ENCODE results near the gene EAF1. TPM values are rescaled to one million over a fixed set of nuclear protein-coding genes. Genes with fewer than 3 reads are reported as not detected.

Gene EAF1
- total and polyA plus RNA-seq, 11 donors = 2.7 to 19.6 (median 9.8) TPM

GRCh38 chr3:15436246-15436645 is 8.8 kb downstream of the EAF1 start:
- Histone ChIP-seq H3K27ac (no peak overlapping the region), H3K27me3 (no peaks in the 10 kb centered on the region), H3K9me3 (no peaks in the 10 kb centered on the region), H3K4me3 (no peak overlapping the region), H3K36me3 (peaks cover 12 to 100% (median 94%) of the 10 kb centered on the region in 9 donors), H3K4me1 (peaks cover 0 to 32% (median 6%) of the 10 kb centered on the region in 12 donors)
- intact Hi-C loops (cut with DNase I) = no loop called here
- ATAC-seq (no peak), DNase-seq (no peak)
- no peak for TF ChIP-seq POLR2A (IDR thresholded peaks at IDR 0.05)
- TF ChIP-seq CTCF (IDR thresholded peaks at IDR 0.05) = no peak
- 86 to 95% (median 91%) methylated on average over 6 of the region's 6 CpGs for WGBS, 4 donors

GRCh38 chr3:15438983-15439382 is 11.6 kb downstream of the EAF1 start:
- ATAC-seq (no peak), DNase-seq (no peak)
- peak overlapping the region in 1 of 12 donors; percentile 35 for H3K27ac ChIP-seq
- H3K4me3 ChIP-seq = no peak overlapping the region
- H3K4me1 ChIP-seq = peaks cover 0 to 28% (median 4%) of the 10 kb centered on the region in 12 donors
- no peaks in the 10 kb centered on the region for H3K9me3 ChIP-seq
- peaks cover 12 to 97% (median 87%) of the 10 kb centered on the region in 9 donors for H3K36me3 ChIP-seq
- intact Hi-C loops (cut with DNase I) = no loop called here
- 91 to 94% (median 93%) methylated on average over 4 of the region's 4 CpGs for WGBS, 4 donors
- TF ChIP-seq CTCF (IDR thresholded peaks at IDR 0.05) (no peak), POLR2A (IDR thresholded peaks at IDR 0.05) (no peak)
- H3K27me3 ChIP-seq = no peaks in the 10 kb centered on the region

GRCh38 chr3:15439476-15439875 is 12.1 kb downstream of the EAF1 start:
- DNase-seq = no peak
- Histone ChIP-seq H3K27ac (no peak overlapping the region), H3K36me3 (peaks cover 12 to 93% (median 83%) of the 10 kb centered on the region in 9 donors)

GRCh38 chr3:15440891-15441290 is 13.5 kb downstream of the EAF1 start:
- DNase-seq (no peak), ATAC-seq (no peak)
- 60 to 71% (median 66%) methylated on average over 4 of the region's 4 CpGs for WGBS, 4 donors
- Histone ChIP-seq H3K9me3 (no peaks in the 10 kb centered on the region), H3K27me3 (no peaks in the 10 kb centered on the region), H3K36me3 (peaks cover 9 to 78% (median 68%) of the 10 kb centered on the region in 9 donors), H3K27ac (peak overlapping the region in 3 of 12 donors; percentile 9 to 48 (median 29)), H3K4me1 (peaks cover 0 to 28% (median 4%) of the 10 kb centered on the region in 12 donors), H3K4me3 (no peak overlapping the region)
- TF ChIP-seq CTCF (IDR thresholded peaks at IDR 0.05) = no peak
- no peak for TF ChIP-seq POLR2A (IDR thresholded peaks at IDR 0.05)
- intact Hi-C loops (cut with DNase I) = no loop called here

More at GRCh38 chr3:15439476-15439875, 12.1 kb downstream of the EAF1 start:
- peaks cover 0 to 28% (median 4%) of the 10 kb centered on the region in 12 donors for H3K4me1 ChIP-seq
- no peak overlapping the region for H3K4me3 ChIP-seq
- H3K27me3 ChIP-seq = no peaks in the 10 kb centered on the region
- no peaks in the 10 kb centered on the region for H3K9me3 ChIP-seq
- TF ChIP-seq POLR2A (IDR thresholded peaks at IDR 0.05) (no peak), CTCF (IDR thresholded peaks at IDR 0.05) (no peak)
- no peak for ATAC-seq
- intact Hi-C loops (cut with DNase I) = no loop called here
